Measurements from ENCODE around the gene HSD17B12.

DNA sequence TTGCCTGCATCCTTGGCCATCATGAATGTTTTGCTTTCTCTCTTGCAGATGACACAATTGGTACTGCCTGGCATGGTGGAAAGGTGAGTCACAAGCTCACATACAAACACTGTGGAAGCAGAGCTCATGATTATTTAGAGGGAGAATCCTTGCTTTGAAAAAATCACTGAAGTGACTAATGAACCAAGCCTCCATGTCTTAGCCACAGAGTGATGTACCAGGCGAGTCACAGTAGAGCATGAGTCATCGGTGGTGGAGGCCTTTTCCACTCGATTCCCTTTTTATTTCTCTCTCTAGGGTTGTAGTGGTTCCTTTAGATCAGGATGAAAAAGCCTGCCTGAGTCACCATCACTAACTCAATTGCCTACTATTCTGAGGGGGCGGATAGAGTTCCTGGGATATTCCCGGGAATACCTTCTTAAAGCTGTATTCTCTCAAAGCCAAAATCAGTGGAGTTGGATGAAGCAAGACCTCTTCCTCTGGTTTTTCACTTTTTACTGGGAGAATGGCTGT is 150.4 kb downstream of the HSD17B12 start:
- TF ChIP-seq, protein P1, sequence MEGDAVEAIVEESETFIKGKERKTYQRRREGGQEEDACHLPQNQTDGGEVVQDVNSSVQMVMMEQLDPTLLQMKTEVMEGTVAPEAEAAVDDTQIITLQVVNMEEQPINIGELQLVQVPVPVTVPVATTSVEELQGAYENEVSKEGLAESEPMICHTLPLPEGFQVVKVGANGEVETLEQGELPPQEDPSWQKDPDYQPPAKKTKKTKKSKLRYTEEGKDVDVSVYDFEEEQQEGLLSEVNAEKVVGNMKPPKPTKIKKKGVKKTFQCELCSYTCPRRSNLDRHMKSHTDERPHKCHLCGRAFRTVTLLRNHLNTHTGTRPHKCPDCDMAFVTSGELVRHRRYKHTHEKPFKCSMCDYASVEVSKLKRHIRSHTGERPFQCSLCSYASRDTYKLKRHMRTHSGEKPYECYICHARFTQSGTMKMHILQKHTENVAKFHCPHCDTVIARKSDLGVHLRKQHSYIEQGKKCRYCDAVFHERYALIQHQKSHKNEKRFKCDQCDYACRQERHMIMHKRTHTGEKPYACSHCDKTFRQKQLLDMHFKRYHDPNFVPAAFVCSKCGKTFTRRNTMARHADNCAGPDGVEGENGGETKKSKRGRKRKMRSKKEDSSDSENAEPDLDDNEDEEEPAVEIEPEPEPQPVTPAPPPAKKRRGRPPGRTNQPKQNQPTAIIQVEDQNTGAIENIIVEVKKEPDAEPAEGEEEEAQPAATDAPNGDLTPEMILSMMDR (IDR thresholded peaks at IDR 0.05), result no peak
- TF ChIP-seq POLR2A (IDR thresholded peaks at IDR 0.05), result no peak
